HG03045 (cell line): ENCODE measurements around the gene KANSL1.
"Not testable (repeated sequence)": the region's sequence is repeated elsewhere in the genome, so short reads cannot be mapped to it uniquely, and the experiment has no call there.

ENCODE experiments used
- ATAC-seq: cut with Tn5 transposase; IDR thresholded peaks from one replicate; pipeline ENCODE4 v1.9.1; 2021; ENCODE audit warnings: mild to moderate bottlenecking, moderate library complexity; ENCODE audit not compliant: unreplicated experiment

The KANSL1 gene

GRCh38 chr17:46027048-46027975 lies 165.9 kb downstream of the KANSL1 start:
- ATAC-seq, result no peak

DNA sequence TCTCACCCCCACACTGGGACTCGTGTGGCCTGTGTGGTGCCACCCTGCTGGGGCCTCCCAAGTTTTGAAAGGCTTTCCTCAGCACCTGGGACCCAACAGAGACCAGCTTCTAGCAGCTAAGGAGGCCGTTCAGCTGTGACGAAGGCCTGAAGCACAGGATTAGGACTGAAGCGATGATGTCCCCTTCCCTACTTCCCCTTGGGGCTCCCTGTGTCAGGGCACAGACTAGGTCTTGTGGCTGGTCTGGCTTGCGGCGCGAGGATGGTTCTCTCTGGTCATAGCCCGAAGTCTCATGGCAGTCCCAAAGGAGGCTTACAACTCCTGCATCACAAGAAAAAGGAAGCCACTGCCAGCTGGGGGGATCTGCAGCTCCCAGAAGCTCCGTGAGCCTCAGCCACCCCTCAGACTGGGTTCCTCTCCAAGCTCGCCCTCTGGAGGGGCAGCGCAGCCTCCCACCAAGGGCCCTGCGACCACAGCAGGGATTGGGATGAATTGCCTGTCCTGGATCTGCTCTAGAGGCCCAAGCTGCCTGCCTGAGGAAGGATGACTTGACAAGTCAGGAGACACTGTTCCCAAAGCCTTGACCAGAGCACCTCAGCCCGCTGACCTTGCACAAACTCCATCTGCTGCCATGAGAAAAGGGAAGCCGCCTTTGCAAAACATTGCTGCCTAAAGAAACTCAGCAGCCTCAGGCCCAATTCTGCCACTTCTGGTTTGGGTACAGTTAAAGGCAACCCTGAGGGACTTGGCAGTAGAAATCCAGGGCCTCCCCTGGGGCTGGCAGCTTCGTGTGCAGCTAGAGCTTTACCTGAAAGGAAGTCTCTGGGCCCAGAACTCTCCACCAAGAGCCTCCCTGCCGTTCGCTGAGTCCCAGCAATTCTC lies 166.8 kb downstream of the KANSL1 start:
- ATAC-seq, result no peak

- ATAC-seq, result no peak
Measured at GRCh38 chr17:46025510-46026165, 167.6 kb downstream of the KANSL1 start.

DNA sequence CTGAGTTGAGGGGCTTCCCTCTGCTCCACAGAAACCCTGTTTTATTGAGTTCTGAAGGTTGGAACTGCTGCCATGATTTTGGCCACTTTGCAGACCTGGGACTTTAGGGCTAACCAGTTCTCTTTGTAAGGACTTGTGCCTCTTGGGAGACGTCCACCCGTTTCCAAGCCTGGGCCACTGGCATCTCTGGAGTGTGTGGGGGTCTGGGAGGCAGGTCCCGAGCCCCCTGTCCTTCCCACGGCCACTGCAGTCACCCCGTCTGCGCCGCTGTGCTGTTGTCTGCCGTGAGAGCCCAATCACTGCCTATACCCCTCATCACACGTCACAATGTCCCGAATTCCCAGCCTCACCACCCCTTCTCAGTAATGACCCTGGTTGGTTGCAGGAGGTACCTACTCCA lies 168.2 kb downstream of the KANSL1 start:
- ATAC-seq, result no peak

GRCh38 chr17:46024590-46024989 lies 168.6 kb downstream of the KANSL1 start:
- ATAC-seq, result no peak

GRCh38 chr17:46023783-46024388 lies 169.3 kb downstream of the KANSL1 start:
- ATAC-seq, result no peak

DNA sequence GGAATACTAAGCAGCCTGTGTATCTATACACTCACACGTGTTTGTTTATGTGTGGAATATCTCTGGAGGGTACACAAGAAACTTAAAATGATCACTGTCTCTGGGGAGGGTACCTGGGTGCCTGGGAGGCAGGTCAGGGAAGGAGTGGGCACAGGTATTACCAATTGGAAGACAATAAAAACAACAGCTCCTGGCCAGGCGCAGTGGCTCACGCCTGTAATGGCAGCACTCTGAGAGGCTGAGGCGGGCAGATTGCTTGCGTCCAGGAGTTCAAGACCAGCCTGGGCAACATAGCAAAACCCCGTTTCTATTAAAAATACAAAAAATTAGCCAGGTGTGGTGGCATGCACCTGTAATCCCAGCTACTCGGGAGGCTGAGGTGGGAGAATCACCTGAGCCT lies 169.9 kb downstream of the KANSL1 start:
- not testable (repeated sequence) for ATAC-seq

DNA sequence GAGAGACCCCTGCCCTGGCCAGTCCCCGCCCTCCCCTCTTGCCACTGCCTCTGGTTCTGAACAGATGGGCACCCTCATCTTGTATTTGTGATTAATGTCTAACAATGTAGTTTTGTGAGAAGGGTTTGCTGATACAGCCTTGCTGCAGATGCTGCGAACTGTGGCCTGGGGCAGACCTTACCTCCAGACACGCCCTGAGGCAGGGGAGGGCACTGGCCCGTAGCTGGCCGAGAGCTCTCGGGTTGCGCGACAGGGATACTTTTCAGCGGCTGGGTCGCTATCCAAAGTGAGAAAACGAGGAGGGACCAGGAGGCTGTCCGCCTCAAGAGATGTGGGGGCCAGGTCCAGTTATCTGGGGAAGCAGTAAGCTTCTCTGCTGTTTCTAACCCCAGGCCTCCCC lies 172.2 kb downstream of the KANSL1 start:
- no peak for ATAC-seq

DNA sequence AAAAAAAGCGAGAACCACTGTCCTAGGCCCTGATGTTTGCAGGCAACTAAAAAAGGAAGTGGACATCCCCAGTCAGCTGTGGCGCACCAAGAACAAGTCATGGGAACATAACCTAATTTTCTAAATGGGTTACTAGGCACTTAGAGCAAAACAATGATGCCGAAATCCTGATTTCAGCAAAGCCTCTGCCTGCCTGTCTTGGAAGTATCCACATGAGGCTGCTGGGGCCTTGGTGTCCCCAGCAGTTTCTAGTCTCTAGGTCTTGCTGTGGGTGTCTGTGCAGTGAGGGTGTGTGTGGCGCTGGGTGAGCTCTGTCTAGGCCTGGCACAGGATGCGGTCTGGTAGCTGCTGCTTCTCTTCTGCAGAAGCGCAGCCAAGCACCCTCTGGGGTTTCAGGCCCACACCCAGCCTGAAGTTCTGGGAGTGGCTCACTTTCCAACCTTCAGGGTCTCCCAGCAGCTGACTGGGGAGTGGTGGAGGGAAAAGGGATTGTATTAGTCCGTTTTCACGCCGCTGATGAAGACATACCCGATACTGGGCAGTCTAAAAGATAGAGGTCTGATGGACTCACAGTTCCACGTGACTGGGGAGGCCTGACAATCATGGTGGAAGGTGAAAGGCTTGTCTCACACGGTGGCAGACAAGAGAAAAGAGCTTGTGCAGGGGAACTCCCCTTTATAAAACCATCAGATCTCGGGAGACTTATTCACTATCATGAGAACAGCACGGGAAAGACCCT lies 173.0 kb downstream of the KANSL1 start:
- ATAC-seq, result no peak

DNA sequence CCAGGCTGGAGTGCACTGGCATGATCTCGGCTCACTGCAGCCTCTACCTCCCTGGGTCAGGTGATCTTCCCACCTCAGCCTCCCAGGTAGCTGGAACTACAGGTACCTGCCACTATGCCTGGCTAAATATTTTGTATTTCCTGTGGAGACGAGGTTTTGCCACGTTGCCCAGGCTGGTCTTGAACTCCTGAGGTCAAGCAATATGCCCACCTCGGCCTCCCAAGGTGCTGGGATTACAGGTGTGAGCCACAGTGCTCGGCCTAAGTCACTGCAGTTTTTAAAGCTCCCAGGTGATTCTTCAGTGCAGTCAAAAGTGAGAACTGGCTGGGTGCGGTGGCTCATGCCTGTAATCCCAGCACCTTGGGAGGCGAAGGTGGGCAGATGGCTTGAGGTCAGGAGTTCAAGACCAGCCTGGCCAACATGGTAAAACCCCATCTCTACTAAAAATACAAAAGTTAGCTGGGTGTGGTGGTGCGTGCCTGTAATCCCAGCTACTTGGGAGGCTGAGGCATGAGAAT lies 173.8 kb downstream of the KANSL1 start:
- not testable (repeated sequence) for ATAC-seq

- ATAC-seq, result no peak
Measured at GRCh38 chr17:46013502-46014165, 179.6 kb downstream of the KANSL1 start.

DNA sequence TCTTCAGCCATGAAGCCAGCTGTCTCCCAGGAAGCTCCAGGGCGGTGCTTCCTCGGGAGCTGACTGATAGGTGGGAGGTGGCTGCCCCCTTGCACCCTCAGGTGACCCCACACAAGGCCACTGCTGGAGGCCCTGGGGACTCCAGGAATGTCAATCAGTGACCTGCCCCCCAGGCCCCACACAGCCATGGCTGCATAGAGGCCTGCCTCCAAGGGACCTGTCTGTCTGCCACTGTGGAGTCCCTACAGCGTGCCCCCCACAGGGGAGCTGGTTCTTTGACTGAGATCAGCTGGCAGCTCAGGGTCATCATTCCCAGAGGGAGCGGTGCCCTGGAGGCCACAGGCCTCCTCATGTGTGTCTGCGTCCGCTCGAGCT lies 180.1 kb downstream of the KANSL1 start:
- no peak for ATAC-seq

DNA sequence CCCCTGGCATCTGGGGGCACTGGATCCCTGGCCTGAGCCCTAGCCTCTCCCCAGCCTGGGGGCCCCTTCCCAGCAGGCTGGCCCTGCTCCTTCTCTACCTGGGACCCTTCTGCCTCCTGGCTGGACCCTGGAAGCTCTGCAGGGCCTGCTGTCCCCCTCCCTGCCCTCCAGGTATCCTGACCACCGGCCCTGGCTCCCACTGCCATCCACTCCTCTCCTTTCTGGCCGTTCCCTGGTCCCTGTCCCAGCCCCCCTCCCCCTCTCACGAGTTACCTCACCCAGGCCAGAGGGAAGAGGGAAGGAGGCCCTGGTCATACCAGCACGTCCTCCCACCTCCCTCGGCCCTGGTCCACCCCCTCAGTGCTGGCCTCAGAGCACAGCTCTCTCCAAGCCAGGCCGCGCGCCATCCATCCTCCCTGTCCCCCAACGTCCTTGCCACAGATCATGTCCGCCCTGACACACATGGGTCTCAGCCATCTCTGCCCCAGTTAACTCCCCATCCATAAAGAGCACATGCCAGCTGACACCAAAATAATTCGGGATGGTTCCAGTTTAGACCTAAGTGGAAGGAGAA lies 180.6 kb downstream of the KANSL1 start:
- no peak for ATAC-seq

- ATAC-seq, result no peak
Measured at GRCh38 chr17:46011711-46012505, 181.3 kb downstream of the KANSL1 start.

DNA sequence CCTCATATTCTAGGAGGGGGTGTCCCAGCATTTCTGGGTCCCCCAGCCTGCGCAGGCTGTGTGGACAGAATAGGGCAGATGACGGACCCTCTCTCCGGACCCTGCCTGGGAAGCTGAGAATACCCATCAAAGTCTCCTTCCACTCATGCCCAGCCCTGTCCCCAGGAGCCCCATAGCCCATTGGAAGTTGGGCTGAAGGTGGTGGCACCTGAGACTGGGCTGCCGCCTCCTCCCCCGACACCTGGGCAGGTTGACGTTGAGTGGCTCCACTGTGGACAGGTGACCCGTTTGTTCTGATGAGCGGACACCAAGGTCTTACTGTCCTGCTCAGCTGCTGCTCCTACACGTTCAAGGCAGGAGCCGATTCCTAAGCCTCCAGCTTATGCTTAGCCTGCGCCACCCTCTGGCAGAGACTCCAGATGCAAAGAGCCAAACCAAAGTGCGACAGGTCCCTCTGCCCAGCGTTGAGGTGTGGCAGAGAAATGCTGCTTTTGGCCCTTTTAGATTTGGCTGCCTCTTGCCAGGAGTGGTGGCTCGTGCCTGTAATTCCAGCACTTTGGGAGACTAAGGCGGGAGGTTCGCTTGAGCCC lies 182.5 kb downstream of the KANSL1 start:
- ATAC-seq, result no peak

DNA sequence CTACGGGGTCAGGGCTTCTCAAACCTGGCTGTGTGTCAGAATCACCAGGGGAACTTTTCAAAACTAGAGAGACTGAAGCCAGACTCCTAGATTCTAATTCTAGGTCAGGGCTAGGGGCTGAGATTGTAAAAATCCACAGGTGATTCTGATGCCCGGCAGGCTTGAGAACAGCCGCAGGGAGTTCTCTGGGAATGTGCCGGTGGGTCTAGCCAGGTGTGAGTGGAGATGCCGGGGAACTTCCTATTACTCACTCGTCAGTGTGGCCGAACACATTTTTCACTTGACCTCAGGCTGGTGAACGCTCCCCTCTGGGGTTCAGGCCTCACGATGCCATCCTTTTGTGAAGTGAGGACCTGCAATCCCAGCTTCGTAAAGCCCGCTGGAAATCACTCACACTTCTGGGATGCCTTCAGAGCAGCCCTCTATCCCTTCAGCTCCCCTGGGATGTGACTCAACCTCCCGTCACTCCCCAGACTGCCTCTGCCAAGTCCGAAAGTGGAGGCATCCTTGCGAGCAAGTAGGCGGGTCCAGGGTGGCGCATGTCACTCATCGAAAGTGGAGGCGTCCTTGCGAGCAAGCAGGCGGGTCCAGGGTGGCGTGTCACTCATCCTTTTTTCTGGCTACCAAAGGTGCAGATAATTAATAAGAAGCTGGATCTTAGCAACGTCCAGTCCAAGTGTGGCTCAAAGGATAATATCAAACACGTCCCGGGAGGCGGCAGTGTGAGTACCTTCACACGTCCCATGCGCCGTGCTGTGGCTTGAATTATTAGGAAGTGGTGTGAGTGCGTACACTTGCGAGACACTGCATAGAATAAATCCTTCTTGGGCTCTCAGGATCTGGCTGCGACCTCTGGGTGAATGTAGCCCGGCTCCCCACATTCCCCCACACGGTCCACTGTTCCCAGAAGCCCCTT lies 183.3 kb downstream of the KANSL1 start:
- ATAC-seq, result no peak

DNA sequence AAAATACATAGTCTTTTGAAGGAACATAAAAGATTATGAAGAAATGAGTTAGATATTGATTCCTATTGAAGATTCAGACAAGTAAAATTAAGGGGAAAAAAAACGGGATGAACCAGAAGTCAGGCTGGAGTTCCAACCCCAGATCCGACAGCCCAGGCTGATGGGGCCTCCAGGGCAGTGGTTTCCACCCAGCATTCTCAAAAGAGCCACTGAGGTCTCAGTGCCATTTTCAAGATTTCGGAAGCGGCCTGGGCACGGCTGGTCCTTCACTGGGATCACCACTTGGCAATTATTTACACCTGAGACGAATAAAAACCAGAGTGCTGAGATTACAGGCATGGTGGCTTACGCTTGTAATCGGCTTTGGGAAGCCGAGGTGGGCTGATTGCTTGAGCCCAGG lies 184.6 kb downstream of the KANSL1 start:
- ATAC-seq, result no peak
